Glomerular visceral epithelial cell (primary cell): Measurements from ENCODE around the gene MMD2.
A peak's percentile ranks its signal among the peaks of the same experiment; 100 is the strongest.
"Not testable (repeated sequence)": the region's sequence is repeated elsewhere in the genome, so short reads cannot be mapped to it uniquely, and the experiment has no call there.

Experiments used
- DNase-seq: peaks from one replicate; pipeline ENCODE4 v3.0.0-alpha.2; 2016; ENCODE audit errors: extremely low spot score

The MMD2 gene, protein sequence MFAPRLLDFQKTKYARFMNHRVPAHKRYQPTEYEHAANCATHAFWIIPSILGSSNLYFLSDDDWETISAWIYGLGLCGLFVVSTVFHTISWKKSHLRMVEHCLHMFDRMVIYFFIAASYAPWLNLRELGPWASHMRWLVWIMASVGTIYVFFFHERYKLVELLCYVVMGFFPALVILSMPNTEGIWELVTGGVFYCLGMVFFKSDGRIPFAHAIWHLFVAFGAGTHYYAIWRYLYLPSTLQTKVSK

DNA sequence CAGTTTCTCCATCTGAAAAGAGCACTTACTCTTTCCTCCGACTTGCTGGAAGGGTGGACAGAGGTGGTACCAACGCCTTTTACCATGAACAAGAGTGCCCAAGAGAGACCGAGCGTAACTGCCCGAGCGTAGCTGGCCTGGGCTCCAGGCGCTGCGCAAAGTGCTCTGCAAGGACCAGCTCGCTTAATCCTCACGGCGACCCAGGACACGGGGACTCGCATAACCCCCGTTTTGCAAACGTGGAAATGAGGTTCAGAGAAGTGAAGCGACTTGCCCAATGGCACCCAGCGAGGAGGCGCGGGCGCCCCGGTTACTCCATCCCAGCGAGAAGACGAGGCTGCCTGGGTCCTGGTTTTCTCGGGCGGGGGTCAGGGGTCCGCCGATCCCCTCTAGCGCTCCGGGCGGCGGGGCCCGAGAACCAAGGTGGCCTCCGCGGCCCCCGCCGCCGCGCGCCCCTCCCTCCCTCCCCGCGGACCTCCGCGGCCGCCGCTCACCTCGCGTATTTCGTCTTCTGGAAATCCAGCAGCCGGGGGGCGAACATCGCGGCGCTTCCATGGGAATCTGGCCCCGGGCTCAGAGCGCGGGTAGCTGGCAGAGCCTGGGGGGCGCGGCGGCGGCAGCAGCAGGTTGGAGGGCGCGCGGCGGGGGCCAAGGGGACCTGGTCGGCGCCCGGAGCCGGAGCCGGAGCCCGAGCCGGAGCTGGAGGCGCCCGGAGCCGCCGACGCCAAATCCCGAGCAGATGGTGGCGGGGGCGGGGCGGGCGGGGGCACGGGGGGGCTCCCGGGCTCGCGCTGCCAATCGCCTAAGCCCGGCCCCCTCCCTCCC is at the start of gene MMD2:
Gene MMD2, minus strand, starts transcription at position 711 of the 825 bp plus-strand sequence. Its CDS starts 170 bp downstream, at position 541.
- no peak for DNase-seq

- DNase-seq, result no peak
Observed at GRCh38 chr7:5005066-5005465, 46.1 kb upstream of the MMD2 start.

DNA sequence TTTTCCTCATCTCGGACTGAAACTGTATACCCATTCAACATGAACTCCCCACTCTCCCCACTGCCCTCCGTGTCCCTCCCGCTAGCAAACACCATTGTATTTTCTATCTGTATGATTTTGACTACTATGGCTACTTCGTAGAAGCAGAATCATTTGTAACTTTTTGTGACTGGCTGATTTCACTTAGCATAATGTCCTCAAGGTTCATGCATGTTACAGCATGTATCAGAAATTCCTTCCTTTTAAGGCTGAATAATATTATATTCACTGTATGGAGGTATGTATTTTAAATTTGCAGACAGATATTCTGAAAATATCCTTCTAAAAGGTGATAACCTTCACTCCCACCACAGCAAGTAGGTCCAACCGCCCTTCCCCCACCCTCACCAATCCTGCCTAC is 42.9 kb upstream of the MMD2 start:
- no peak for DNase-seq

GRCh38 chr7:5001003-5001402 is 42.0 kb upstream of the MMD2 start:
- DNase-seq, result no peak

DNA sequence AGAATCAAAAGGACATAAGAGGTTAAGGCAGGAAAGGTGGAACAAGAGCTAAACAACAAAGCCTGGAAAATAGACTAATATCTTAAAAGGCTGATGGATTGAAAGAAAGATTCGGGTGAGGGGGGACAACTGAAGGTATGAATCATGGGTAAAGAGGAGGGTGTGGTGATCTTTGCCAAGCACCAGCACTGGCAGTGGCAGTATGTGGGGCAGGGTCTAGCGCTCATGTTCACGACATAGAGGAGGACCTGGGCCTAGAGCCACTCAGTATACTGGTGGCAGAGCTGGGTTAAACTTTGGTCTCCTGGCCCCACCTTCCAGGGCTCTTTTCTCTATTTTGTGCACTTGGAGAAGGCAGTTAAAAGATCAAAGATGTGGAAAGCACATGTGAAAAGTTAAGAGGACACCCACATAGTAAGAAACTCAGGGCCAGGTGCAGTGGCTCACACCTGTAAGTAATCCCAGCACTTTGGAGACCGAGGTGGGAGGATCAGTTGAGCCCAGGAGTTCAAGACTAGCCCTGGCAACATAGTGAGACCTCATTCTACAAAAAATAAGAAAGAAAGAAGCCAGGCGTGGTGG is 40.5 kb upstream of the MMD2 start:
- no peak for DNase-seq

GRCh38 chr7:4998910-4999309 is 39.9 kb upstream of the MMD2 start:
- no peak for DNase-seq

- no peak for DNase-seq
Observed at GRCh38 chr7:4998244-4998643, 39.3 kb upstream of the MMD2 start.

DNA sequence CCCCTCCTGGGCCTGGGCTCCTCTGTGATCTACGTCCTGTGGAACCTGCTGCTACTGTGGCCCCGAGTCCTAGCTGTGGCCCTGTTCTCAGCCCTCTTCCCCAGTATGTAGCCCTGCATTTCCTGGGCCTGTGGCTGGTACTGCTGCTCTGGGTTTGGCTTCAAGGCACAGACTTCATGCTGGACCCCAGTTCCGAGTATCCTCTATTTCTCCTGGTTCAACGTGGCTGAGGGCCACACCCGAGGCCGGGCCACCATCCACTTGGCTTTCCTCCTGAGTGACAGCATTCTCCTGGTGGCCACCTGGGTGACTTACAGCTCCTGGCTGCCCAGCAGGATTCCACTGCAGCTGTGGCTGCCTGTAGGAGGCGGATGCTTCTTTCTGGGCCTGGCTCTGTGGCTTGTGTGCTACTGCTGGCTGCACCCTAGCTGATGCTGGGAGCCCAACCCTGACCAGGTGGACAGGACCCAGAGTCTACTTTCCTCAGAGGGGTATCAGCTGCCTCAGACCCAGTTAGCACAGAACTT is 37.8 kb upstream of the MMD2 start:
- DNase-seq, result no peak

DNA sequence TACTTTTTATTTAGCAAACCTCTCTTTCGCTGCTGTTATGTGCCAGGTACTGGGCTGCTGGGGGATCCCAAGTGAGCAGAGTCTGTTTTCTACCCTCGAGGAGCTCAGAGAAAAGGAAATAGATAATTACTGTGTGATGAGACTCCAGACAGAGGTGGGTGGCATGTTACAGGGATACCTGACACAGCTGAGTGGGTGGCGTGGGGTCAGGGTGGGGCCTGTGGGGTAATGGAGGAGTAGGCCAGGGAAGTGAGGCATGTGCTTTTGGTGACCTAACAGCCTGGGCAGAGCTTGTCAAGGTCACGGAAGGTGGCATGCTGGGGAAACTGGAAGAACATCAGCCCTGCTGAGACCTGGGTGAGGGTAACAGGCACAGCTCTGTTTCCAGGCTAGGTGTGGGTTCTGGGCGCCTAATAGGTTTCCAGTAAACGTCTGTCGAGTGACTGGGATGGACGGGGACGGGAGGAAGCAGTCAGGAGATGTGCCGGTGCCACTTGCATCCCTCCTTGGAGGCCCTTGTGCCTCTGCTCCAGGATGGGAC is 36.5 kb upstream of the MMD2 start:
- no peak for DNase-seq

DNA sequence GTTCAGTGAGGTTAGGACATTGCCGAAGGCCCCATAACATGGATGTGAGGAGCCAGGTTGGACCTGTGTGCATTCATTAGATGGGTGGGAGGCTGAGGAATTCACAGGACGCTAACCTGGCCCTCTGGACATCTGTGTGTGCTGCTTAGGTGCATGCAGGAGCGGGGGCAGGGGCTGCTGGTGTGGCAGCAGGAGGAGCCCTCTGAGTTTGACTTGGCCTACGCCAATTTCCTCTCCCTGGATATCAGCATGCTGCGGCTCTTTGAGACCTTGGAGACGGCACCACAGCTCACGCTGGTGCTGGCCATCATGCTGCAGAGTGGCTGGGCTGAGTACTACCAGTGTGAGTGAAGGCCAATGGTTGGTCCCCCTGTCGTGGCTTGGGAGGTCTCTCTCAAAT is 34.5 kb upstream of the MMD2 start:
- DNase-seq, result no peak

GRCh38 chr7:4982741-4983140 is 23.8 kb upstream of the MMD2 start:
- DNase-seq, result not testable (repeated sequence)

DNA sequence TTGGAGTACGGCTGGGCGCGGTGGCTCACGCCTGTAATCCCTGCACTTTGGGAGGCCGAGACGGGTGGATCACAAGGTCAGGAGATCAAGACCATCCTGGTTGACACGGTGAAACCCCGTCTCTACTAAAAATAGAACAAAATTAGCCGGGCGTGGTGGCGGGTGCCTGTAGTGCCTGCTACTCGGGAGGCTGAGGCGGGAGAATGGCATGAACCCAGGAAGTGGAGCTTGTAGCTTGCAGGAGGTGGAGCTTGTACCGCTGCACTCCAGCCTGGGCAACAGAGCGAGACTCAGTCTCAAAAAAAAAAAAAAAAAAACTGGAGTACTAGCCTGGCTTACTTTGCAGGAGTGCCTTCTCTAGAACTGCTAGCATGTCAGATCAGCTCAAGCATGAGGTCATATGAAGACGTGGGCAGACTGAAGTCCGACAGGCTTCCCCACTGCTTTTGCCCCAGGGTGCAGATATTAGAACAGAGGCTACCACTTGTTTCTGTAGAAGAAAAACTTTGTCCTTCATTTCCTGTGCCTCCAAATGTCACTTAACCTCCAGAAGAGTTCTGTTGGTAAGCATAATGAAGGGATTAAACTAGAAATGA is 22.4 kb upstream of the MMD2 start:
- not testable (repeated sequence) for DNase-seq

DNA sequence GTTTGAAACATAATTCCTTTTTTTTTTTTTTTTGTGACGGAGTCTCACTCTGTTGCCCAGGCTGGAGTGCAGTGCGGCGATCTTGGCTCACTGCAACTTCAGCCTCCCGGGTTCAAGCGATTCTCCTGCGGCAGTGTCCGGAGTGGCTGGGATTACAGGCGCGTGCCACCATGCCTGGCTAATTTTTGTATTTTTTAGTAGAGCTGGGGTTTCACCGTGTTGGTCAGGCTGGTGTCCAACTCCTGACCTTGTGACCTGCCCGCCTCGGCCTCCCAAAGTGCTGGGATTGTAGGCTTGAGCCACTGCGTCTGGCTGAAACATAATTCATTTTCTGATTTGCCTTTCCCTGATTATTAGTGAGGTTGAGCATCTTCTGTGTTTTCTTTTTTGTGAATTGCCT is 16.6 kb upstream of the MMD2 start:
- not testable (repeated sequence) for DNase-seq

- peak; percentile 93 for DNase-seq
Observed at GRCh38 chr7:4973728-4974198, 14.8 kb upstream of the MMD2 start.

DNA sequence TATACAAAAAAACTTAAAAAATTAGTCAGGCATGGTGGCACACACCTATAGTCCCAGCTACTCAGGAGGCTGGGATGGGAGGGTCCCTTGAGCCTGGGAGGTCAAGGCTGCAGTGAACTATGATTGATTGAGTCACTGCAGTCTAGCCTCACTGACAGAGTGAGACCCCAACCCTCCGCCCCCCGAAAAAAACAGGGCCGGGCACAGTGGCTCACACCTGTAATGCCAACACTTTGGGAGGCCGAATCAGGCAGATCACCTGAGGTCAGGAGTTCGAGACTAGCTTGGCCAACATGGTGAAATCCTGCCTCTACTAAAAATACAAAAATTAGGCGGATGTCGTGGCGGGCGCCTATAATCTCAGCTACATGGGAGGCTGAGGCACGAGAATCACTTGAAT is 13.5 kb upstream of the MMD2 start:
- not testable (repeated sequence) for DNase-seq

DNA sequence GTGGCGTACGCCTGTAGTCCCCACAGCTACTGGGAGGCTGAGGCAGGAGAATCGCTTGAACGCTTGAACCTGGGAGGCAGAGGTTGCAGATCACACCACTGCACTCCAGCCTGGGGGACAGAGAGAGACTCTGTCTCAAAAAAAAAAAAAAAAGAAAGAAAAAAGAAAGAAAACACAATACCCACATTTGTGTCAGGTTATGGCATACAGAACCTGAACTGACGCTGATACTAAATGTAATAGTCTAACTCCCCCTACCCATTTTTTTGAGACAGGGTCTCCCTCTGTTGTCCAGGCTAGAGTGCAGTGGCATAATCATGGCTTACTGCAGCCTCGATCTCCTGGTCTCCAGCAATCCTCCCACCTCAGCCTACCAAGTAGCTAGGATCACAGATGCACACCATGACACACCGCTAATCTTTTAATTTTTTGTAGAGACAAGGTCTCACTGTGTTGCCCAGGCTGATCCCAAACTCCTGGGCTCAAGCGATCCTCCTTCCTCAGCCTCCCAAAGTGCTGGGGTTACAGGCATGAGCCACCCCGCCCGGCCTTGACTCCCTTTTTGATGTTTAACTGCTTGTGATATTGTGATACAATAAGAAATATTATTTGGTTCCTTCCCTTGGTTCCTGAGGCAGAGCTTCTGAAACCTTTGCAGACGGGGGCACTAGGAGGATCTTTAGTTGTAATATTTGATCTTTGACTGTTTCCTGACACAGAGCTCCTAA is 6.5 kb upstream of the MMD2 start:
- DNase-seq, result no peak

- DNase-seq, result no peak
Observed at GRCh38 chr7:4964506-4964905, 5.5 kb upstream of the MMD2 start.

- DNase-seq, result no peak
Observed at GRCh38 chr7:4962872-4963775, 4.1 kb upstream of the MMD2 start.

- DNase-seq, result no peak
Observed at GRCh38 chr7:4960363-4960762, 1.4 kb upstream of the MMD2 start.

- no peak for DNase-seq
Observed at GRCh38 chr7:4959893-4960292, 906 bp upstream of the MMD2 start.
